GM18520 (cell line): Measurements from ENCODE around the gene ITIH3.

Experiments
- ATAC-seq: cut with Tn5 transposase; IDR thresholded peaks from one replicate; pipeline ENCODE4 v1.9.1; 2021; ENCODE audit not compliant: unreplicated experiment

Gene ITIH3

DNA sequence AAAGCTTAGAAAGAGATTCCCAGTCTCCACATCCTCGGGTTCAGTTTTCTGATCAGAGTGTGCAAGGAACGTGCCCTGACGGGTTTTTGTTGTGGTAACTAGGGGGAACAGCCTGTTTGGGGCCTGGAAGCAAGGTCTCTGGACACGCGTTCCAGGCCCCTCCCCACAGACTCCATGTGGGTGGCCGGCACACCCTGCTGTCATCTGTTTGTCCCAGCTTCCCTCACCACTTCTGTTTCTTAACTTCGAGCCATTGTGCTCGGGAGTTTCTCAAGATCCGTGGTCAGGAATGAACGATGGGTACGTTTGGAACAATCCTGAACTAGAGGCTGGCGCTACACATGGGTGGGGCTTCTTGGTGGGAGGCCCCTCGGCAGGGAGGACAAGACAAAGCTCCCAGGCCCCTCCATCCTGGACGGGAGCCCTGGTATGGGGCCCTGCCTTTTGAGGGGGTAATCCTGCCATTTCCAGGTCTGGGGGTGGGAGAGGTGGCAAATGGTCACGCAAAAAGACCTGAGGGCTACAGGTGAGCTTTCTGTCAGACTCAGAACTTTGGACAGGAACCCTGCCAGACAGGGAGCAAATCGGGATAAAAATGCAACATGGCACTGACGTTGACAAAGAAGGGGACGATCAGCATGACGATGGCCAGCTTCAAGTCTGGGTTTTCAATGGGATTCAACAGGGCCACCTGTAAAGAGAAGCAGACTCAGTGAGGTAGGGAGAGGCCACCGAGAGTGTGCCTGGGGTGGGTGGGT is 48.7 kb downstream of the ITIH3 start:
- ATAC-seq = no peak

DNA sequence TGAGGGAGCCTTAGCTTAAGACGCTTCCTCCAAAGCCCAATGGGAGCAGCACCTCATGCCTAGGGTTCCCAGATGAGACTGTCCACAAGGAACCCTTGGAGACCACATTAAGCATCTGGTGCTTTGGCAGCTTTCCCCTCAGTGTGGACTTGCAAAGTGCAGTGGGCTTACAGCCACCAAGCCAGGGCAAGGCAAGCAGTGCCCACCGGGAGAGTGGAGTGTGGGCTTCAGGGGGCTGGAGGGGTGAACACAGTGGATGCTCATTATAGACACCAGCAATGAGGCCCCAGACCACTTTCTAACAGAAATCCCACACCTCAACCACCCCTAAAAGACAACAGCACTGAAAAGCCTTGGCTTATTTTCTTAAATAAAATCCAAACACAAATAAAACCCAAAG is 49.3 kb downstream of the ITIH3 start:
- ATAC-seq = no peak

DNA sequence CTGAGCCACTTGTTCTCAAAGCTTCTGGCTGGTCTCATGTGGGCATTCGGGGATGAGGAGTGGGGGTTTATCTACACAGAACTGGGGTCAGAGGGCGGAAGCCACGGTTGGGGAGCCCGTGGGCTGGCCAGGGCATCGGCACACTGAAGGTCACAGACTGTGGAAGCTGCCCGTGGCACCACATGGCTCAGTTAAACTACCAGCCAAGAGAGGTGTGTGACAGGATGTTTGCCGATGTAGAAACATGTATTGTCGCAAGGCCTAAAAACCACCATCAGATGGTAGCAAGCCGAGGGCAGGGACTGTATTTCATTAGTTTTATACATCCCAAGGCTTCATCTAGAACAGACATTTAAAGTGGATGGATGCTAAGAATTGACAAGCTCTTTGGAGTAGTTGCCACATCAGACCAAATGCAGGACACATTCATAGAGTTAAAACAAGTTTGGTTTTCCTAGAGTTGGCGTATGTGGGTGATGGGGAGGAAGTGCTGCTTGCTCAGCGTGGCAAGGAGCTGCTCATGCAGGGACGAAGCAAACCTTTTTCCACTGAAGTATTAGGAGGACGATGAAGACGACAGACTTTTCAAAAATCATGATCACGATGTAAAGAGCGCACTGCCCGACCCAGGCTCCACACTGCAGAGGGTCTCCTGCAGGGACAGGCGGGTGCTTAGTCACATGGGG is 49.8 kb downstream of the ITIH3 start:
- no peak for ATAC-seq

DNA sequence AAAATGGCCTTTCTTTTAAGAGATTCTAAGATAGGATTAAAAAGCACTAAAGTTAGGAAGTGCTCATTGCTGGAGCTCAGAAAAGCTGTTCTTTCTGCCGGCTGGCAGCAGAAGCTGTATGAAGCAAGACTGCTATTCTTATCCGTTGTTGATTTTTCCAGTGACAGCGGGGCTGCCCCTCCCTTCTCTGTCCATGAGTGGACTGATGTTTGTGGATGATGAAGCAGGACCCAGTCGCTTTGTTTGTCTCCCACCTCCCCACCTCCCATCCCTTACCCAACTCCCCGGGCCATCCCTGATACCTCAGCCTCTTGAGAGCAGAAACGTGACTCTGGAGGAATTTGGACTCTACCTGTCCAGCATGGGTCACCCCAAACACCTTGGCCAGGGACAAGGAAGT is 50.6 kb downstream of the ITIH3 start:
- no peak for ATAC-seq

DNA sequence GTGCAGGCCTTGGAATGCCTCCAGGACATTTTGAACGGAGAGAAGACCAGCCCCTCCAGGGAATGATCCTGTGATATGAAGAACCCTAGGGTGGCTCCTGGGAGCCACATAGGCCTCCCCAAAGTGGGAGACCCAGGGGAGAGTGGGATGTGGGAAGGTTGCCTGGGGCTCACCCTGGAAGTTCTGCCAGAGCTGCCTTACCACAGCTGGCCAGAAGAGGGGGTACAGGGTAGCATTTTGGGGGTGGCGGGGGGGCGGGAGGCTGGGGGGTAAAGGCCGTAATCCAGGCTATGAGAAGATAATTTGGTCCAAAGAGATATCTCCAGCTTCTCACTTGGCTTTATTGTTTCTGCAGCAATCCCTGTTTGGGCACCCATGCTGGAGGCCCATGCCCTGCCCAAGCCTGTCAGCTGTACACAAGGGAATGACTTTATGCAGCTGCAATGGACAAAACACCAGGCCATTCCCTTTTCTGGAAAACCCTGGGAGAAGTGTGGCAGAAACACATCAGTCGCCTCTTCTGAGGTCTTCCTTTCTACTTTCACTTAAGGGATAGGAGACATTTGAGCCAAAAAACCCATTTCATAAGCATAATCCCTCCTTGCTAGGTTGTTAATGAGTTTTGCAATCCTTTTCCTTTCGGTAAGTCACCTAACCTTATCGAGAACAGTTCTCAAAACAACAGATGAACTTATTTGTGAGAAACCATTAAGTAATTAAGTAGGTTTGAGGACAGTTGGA is 51.3 kb downstream of the ITIH3 start:
- no peak for ATAC-seq

DNA sequence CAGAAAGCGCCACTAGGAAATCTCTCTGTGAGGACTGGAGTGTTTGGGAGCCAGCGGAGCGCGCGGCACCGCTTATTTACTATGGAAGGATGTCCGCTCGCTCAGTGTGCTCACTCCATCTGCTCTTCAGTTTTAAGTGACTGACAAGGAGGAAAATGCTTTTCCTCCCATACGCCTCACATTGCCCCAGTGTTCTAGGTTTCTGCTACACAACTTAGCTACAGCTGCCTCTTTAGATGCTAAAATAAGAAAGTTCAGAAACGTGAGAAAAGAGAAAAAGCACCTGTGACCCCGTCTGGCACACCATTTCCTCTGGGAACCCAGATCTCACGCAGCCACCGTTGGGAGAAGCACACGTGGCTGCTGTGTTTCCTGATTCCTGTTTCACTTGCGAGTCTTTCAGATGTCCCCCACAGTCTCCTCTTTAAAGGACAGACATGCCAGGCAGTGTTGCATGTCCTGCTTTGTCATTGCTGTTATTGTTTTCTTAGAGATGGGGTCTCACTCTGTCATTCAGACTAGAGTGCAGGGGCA is 51.9 kb downstream of the ITIH3 start:
- ATAC-seq = no peak

DNA sequence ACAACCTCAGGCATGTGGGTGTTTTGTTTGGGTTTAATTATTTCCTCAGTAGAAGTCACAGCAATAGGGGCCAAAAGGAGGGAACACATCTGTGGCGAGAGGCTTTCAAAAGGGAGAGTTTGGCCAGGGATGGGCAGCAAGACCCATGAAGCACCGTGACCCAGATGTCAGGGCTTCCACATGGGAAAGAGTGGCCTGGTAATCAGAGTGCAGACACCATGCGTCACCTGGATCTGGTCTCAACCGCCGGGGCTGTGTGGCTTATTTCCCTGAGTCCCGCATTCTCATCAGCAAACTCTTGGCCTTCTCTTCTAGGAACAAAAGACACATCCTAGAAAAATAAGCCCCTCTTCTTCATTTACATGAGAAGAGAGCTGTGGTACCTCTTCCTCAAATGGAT is 52.6 kb downstream of the ITIH3 start:
- ATAC-seq = no peak

DNA sequence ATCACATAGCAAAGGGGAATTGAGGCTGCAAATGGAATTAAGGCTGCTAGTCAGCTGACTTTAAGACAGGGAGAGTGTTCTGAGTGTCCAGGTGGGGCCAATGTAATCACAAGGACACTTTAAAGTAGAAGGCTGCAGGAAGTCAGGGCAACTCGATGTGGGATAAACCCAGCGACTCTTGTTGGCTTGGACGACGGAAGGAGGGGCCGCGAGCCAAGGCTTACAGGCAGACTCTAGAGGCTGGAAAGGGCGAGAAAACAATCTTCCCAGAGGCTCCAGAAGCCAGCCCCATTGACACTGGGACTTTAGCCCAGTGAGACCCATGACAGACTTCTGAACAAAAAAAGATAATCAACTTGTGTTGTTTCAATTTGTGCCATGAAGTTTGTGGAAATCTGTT is 53.1 kb downstream of the ITIH3 start:
- ATAC-seq = no peak

DNA sequence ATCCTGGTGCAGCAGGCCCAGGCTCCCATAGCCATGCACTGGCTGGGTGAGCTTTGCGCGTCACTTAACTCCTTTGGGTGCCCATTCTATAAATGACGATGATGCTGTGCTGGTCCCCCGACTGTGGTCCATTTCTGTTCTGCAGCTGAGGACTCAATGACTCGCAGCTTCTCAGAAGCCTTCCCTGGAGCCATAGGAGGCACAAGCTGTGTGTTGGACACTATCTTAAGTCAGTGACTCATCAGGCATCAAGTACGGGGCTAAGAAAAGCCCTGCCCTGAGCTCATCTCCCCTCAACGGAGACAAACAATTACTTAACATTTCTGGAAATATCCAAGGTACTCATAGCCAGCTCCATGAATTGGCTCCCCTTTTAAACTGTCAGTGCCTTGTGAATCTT is 54.0 kb downstream of the ITIH3 start:
- ATAC-seq = no peak

DNA sequence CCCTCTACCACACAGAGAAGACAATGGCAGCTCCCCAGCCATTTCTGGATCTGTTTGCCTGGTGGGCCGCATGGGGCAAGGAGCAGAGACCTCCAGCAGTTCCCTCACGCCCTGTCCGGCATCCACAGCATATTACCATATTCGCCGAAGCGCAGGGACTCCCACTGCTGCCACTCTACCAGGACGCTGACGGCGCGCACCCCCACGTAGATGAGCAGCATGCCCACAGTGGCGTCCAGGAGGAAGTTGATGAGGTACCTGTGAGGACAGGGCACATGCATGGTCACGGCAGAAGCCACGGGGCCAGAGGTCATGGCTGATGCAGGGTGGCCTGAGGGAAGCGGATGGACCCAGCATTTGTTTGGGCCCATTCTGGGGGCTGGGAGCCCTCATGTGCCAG is 55.1 kb downstream of the ITIH3 start:
- ATAC-seq = no peak

DNA sequence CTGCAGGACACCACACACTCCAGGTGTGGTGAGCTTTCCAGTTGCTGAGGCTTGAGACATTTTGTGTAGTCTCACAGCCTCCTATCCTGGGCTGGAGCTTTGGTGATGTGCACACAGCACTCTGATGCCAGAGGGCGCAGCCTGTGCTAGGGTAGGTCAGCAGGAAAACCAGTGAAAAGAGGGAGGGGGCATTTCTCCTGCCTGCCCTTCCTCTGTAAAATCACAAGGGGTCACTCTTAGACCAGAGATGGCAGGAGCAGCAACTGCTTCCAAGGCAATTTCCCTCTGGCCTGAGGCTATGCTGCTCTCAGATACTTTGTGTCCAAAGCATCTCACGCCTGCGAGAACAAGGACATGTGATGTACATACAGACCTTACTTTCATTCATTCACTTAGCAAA is 56.8 kb downstream of the ITIH3 start:
- no peak for ATAC-seq

DNA sequence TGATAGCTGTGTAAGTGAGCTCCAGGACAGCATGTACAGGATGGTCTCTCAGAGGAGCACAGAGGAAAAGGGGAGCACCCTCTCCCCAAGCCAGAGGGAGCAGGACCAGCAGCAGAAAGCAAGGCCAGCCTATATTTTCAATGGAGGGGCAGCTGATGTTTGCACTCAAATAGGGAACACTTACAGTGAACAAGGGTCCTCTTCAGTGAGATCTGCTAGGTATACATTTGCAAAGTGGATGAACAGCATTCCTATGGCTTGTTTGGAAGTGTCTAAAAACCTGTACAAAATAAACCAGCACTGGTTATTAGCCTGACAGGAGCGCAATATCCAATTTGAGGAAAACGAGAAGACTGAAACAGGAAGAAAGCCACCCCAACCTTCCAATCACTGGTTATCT is 57.8 kb downstream of the ITIH3 start:
- ATAC-seq = no peak

DNA sequence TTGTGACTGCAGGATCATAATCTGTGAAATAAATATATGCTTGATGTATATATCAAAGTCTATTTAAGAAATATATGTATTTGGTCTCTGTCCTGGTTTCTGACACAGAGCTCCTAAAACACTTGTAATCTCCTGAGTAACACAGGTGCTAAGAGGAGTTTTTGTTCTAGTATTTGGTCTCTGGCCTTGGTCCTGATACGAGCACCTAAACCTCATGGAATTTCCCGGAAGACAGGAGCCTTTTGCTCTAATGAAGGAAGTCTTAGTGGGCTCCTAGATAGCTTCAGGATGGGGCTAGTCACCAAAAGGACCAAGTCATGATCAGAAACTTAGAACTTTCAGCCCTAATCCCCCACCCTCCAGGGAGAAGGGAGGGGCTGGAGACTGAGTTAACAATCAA is 59.4 kb downstream of the ITIH3 start:
- ATAC-seq = no peak

DNA sequence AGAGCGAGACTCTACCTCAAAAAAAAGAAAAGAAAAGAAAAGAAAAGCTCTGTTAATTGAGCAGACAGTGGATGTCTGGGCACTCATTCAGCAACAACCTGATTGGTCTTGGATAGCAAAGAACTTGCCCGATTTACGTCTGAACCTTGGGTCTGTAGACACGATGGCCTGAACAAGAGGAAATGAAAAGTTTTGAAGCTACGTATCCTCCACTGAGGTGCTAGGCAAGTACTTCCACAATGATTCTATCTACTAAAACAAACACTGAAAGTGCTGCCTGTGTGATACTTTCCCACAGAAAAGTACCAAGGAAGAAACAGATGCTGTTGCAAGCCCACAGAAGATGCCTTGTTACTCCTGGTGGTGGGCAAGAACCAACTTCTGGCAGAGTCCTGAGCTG is 62.1 kb downstream of the ITIH3 start:
- no peak for ATAC-seq

DNA sequence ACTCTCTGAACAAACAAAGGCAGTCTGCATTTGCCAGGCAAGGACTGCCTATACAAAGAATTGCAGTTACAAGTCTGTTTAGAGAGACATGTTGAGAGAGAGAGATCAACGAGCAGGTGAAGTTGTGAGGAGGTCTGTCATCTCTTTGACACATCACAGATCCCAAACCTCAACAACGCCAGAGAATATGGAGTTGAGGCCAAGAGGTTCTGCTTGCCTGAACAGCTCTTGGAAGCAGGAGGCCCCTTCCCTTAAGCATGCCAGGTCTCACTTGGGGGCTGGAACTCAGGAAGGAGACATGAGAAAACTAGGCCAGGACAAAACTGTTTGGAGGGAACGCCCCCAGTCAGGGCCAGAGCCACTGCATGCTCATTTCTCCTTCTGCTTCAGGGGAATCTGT is 62.5 kb downstream of the ITIH3 start:
- no peak for ATAC-seq

DNA sequence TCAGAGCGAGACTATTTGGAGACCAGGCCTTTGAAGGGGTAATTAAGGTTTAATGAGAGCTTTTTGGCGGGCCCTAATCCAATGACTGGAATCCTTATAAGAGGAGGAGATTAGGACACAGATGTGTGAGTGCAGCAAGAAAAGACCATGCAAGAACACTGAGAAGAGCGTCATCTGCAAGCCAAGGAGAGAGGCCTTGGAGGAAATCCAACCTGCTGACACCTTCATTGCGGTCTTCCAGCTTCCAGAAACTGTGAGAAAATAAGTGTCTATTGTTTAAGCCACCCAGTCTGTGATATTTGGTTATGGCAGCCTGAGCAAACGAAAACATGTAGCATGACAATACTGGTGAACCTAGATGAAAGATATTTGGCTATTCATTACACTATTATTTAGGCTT is 63.3 kb downstream of the ITIH3 start:
- no peak for ATAC-seq
